Measurements from ENCODE around the gene USHBP1. TPM values are rescaled to one million over a fixed set of nuclear protein-coding genes. Genes with fewer than 3 reads are reported as not detected.

The USHBP1 gene
- total and polyA plus RNA-seq, 2 of the 13 experiments (the other 11 are each of a cell fraction or from before 2014, with no cell fraction given): 0.15 to 1.5 TPM

DNA sequence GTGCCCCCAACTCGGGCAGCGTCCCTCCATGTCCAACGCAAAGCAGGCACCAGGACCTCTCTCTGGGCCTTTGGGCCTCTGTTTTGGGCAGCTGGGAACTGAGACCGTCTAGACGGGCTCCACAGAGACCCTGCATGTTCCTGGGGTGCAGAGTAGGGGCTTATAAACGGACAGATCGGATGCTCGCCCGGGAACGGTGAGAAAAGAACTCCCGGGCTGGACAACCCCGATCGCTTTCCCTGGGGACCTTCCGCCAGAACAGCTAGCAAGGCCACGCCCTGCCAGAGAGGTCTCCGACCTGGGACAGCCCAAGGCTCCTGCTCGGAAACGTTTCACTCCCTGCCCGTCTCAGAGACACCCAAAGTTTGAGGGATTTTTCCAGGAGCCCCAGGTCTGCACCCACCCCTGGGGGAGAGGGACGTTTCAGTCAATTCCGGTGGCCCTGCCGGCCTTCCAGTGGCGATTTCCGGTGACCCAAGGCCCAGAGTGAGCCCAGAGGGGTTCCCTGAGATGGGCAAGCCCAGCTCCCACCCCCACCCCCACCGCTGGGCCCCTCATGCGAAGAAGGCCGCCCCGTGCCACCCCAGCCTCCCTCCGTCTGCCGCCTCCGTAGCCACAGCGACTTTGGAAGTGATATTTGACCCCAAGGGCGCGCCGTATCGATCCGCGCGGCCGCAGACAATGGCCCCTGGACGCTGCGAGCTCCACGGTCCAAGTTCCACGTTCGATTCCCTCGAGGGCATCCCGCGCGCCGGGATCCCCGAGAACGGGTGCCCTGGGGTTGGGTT lies 20.5 kb downstream of the USHBP1 start (continued):
- TF ChIP-seq ZNF770 (CRISPR knock-in tag; IDR thresholded peaks at IDR 0.05): peak; percentile 43; the same call in 1 of the 2 replicates
- no peak for TF ChIP-seq ZFP1 (CRISPR knock-in tag; IDR thresholded peaks at IDR 0.05)
- peak; percentile 47 for TF ChIP-seq ERF (CRISPR knock-in tag; IDR thresholded peaks at IDR 0.05)
- TF ChIP-seq ZNF350 (CRISPR knock-in tag; IDR thresholded peaks at IDR 0.05; ENCODE audit: borderline replicate concordance, low read depth): no peak
- 0 out of 2 replicates have a peak, but pooled peaks have one; percentile 15 for TF ChIP-seq NR1H2 (CRISPR knock-in tag; IDR thresholded peaks at IDR 0.05; ENCODE audit: borderline replicate concordance, low read depth)
- TF ChIP-seq ZNF572 (CRISPR knock-in tag; IDR thresholded peaks at IDR 0.05): no peak
- TF ChIP-seq, protein P1, sequence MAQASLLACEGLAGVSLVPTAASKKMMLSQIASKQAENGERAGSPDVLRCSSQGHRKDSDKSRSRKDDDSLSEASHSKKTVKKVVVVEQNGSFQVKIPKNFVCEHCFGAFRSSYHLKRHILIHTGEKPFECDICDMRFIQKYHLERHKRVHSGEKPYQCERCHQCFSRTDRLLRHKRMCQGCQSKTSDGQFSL (CRISPR knock-in tag; IDR thresholded peaks at IDR 0.05): no peak
- TF ChIP-seq NCOA5 (CRISPR knock-in tag; IDR thresholded peaks at IDR 0.05): no peak
- TF ChIP-seq, protein P2, sequence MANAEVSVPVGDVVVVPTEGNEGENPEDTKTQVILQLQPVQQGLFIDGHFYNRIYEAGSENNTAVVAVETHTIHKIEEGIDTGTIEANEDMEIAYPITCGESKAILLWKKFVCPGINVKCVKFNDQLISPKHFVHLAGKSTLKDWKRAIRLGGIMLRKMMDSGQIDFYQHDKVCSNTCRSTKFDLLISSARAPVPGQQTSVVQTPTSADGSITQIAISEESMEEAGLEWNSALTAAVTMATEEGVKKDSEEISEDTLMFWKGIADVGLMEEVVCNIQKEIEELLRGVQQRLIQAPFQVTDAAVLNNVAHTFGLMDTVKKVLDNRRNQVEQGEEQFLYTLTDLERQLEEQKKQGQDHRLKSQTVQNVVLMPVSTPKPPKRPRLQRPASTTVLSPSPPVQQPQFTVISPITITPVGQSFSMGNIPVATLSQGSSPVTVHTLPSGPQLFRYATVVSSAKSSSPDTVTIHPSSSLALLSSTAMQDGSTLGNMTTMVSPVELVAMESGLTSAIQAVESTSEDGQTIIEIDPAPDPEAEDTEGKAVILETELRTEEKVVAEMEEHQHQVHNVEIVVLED (CRISPR knock-in tag; IDR thresholded peaks at IDR 0.05; ENCODE audit: borderline replicate concordance): no peak
- TF ChIP-seq ZFP41 (CRISPR knock-in tag; IDR thresholded peaks at IDR 0.05; ENCODE audit: borderline replicate concordance): no peak
- TF ChIP-seq CREB1 (IDR thresholded peaks at IDR 0.05): no peak
- TF ChIP-seq CREB1 (CRISPR knock-in tag; IDR thresholded peaks at IDR 0.05): no peak
- peak; percentile 41 for TF ChIP-seq THAP11 (CRISPR knock-in tag; IDR thresholded peaks at IDR 0.05)
- peak; percentile 35; the same call in 1 of the 2 replicates for TF ChIP-seq MEF2D (CRISPR knock-in tag; IDR thresholded peaks at IDR 0.05)
- TF ChIP-seq STAG1 (CRISPR knock-in tag; IDR thresholded peaks at IDR 0.05): no peak
- no peak for TF ChIP-seq HMG20B (CRISPR knock-in tag; conservative IDR thresholded peaks at IDR 0.05)
- no peak; the same call in 1 of the 2 replicates for TF ChIP-seq ZNF256 (CRISPR knock-in tag; conservative IDR thresholded peaks at IDR 0.05)
- peak; percentile 94 for TF ChIP-seq ESRRA (CRISPR knock-in tag; IDR thresholded peaks at IDR 0.05; ENCODE audit: low read depth)
- no peak for TF ChIP-seq NFYB (CRISPR knock-in tag; IDR thresholded peaks at IDR 0.05)
- TF ChIP-seq ZNF761 (CRISPR knock-in tag; conservative IDR thresholded peaks at IDR 0.05): no peak
- TF ChIP-seq ZNF747 (CRISPR knock-in tag; IDR thresholded peaks at IDR 0.05; ENCODE audit: borderline replicate concordance): no peak
- peak; percentile 72 for TF ChIP-seq GABPB1 (CRISPR knock-in tag; IDR thresholded peaks at IDR 0.05)
- no peak for TF ChIP-seq ZNF790 (CRISPR knock-in tag; IDR thresholded peaks at IDR 0.05; ENCODE audit: borderline replicate concordance)

Data from HepG2 (cell line).